GM11168 (cell line): ENCODE results near the gene UST.
"Not testable (repeated sequence)": the region's sequence is repeated elsewhere in the genome, so short reads cannot be mapped to it uniquely, and the experiment has no call there.

Experiments used
- in situ Hi-C: fragments of 300-500 bp; cut with MboI; formaldehyde crosslinking; loops from one replicate; pipeline ENCODE4 v1.12.0; 2022; ENCODE audit warnings: low sequenced_read_pairs; ENCODE audit not compliant: unreplicated experiment

The UST gene

DNA sequence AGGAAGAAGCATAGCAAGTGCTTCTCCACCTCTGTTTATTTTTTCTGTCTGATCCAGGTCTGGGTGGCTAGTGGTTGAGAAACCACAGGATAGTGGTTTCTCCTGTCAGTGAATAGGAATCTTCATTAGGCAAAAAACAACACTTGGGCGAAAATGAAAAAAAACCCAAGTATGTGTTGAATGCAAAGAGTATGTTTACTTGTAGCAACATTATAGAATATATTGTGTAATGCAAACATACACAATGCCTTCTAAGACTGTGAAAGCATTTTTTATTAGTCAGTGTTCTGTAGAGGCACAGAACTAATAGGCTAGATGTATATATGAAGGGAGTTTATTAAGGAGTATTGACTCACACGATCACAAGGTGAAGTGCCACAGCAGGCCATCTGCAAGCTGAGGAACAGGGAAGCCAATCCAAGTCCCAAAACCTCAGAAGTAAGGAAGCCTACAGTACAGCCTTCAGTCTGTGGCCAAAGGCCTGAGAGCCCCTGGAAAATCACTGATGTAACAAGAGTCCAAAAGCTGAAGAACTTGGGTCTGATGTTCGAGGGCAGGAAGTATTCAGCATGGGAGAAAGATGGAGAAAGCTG lies 111.1 kb downstream of the UST start:
- in situ Hi-C loops: no loop called here

DNA sequence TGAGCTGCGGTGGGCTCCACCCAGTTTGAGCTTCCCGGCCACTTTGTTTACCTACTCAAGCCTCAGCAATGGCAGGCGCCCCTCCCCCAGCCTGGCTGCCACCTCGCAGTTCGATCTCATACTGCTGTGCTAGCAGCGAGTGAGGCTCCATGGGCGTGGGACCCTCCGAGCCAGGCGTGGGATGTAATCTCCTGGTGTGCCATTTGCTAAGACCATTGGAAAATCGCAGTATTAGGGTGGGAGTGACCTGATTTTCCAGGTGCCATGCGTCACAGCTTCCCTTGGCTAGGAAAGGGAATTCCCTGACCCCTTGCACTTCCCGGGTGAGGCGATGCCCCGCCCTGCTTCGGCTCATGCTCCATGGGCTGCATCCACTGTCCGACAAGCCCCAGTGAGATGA lies 117.3 kb downstream of the UST start:
- in situ Hi-C loops: not testable (repeated sequence)

DNA sequence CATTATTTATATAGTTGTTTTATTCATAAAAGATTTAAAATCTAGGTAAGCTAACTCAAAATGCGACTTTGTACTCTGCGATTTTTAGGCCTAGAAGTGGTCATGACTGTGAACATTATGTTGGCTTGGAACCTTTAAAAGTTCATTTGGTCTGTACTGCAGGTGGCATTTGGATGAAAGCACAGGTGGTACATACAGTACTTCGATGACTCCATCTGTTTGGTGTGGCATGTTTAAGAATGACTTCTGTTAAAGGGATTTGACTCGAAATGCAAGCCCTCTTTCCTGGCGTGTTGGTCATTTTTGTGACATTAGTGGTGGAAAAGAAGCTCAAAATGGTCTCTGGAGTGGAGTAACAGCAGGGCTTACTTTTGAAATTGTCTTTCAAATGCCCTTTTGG lies 118.1 kb downstream of the UST start:
- in situ Hi-C loops: no loop called here

DNA sequence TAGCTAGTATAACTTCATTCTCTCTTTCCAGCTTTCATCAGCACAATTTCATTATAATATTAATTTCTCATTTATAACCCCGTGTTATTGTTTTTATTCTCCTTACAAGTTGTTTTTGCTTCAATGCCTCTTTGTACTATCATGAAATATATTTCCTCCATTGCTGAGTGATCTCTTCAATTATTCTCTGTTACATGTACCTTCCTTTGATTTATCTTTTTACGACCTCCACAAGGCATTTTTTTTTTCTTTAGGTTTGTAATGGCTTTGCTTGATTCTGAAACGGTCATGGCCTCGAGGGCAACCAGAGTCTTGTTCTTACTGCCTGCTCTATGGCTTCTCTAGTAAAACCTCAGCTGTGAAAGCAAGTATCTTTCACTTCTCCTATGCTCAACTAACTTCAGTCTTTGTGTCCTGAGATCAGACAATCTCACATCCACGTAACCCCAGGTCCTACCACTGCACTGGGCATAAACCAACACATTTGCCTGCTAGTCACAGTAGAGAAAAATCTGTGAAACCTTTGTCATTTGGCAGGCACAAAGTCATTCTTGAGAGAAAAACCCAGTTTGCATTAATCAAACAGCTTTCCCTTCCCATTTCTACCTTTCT lies 119.9 kb downstream of the UST start:
- in situ Hi-C loops: no loop called here

DNA sequence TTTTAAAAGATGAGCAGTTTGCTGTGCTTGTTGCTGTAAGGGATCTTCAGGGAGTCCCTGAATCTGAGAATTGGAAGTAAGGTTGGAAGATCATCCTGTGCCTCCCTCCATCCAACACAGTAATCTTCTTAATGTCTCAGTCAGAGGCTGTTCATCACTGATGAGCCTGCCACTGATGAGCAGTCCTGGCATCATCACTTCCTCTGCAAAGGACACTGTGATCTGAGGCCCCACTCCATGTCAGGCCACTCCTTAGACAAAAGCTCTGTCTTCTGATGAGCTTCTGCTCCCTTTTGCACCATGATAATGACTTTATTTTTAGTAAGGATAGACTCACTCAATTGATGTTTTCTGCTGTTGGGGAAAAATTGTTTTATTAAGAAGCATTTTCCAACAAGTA lies 121.0 kb downstream of the UST start:
- in situ Hi-C loops: no loop called here

DNA sequence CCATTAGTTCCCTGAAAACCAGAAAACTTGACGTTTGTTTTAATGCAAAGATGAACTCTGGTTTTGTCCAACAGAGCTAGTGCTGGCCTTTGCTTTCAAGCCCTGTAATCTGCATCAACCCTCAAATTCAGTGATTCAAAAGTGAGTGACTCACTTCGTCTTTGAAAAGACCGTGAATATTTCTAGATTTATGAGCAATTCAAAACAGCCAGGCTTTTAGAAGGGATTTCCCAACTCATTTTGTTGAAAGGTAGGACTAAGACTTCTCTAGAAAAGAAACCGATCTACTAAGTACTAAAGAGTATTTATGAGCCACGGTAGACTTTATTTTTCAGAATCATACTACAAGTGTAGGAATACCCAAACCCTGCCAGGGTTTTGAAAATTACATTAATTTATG lies 121.5 kb downstream of the UST start:
- in situ Hi-C loops: no loop called here

DNA sequence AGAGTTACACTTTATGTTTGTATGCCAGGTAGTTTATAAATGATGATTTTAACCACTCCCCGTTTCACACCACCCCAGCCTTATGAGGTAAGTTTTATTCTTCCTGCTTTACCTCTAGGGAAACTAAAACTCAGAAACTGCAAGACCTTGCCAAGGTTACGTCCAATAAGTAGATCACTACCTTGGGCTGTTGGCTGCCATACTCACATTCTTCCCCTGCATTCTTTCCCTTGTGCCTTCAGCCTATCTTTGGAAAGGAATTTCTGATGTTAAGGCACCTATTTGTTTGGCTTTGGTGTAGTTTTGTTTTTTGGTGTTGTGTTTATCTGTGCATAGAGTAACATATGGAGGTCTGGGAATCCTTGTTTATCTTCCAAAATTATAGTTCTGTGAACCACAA lies 122.1 kb downstream of the UST start:
- in situ Hi-C loops: no loop called here

DNA sequence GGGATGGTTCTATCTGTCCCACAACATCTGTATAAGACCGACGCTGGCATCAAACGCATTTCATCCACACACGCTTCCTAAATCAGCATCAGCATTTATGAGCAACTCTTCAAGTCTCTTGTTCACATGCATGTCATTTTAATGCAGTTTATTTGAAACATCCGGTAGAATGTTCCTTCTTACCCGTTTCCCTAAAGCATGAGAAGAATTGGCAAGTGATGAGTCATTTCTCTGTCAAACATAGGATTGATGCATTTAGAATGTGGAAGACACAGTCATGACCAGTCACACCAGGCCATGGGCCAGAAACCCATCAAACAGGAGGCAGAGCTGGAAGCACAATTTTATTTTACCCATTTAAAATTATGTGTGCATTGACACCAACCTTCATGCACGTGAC lies 122.8 kb downstream of the UST start:
- in situ Hi-C loops: no loop called here

DNA sequence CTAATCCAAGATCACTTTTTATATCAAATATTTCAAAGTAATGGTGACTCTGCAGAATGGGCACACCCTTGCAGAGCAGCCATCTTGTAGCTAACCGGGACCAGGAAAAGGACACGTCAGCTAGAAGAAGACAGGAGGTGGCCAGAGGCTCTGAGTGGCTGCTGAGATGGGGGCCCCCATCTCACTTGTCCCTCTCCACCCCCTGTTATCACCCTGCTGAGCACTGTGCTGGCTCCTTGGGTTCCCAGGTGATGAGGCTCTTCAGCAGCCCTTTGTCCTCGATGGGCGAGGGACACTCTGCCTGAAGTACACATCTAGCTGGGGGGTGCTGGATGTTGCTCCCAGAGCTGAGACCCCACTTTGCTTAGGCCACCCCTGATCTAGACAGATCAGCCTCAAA lies 126.3 kb downstream of the UST start:
- in situ Hi-C loops: no loop called here

DNA sequence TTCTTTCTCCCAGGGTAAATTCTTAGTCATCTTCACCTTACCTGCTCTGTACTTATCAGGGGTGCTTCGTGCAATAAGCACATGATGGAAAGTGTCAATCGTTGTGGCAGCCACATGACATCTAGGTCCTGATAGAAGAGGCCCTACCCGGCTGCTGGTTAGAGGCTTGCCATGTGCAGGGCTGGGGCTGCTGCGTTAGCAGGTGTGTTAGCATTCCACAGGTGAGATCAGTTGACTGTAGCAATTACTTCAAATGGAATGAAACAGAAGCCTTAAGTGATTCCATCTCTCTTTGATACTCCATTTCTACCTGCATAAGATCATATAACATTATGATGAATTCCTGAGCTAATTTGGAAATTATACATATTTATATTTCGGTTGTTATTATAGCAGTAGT lies 127.0 kb downstream of the UST start:
- in situ Hi-C loops: no loop called here

DNA sequence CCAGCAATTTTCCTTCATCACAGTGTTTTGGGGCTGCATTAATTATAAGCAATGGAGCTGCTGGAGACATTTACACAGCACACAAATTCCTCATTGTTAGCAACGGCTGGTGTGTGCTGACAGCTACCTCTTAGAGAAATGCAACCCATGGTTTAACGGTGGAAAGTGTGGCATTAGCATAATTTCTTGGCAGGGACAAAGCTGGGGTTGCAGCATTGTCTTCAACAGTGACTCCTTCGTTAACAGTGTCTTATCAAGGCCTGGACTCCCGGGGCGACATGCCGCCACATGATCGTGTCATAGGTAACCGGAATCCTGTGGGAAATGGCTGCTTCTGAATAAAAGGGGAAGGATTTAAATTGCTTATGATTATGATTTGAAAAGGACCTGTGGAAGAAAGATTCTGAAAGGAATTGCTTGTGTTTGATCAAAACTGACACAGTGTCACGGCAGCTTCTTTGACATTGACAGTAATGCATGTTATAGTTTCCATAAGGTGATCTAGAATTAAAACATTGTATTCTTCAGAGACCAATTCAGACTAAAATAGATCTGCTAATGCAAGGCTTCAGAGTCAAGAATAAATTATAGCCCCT lies 128.0 kb downstream of the UST start:
- in situ Hi-C loops: no loop called here

DNA sequence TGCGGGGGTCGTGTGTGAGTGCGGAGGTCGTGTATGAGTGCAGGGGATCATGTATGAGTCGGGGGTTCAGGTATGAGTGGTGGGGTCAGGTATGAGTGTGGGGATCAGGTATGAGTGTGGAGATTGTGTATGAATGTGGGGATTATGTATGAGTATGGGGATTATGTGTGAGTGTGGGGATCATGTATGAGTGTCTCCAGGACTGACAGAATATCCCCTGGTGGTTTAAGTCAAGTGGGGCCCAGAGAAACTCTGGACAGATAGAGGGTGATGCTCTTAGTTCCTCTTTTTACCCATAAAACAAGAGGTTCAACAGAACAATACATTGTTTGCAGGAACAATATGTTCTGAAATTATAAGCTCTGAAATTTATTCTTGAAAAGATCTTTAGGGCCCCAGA lies 131.9 kb downstream of the UST start:
- in situ Hi-C loops: no loop called here

DNA sequence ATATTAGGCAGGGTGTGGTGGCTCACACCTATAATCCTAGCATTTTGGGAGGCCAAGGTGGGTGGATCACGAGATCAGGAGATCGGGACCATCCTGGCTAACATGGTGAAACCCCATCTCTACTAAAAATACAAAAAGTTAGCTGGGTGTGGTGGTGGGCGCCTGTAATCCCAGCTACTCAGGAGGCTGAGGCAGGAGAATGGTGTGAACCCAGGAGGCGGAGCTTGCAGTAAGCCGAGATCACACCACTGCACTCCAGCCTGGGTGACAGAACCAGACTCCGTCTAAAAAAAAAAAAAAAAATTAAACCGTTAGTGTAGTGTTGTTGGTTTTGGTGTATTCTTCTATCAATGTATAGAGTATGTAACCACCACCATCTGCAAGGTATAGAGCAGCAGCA lies 133.9 kb downstream of the UST start:
- in situ Hi-C loops: not testable (repeated sequence)

DNA sequence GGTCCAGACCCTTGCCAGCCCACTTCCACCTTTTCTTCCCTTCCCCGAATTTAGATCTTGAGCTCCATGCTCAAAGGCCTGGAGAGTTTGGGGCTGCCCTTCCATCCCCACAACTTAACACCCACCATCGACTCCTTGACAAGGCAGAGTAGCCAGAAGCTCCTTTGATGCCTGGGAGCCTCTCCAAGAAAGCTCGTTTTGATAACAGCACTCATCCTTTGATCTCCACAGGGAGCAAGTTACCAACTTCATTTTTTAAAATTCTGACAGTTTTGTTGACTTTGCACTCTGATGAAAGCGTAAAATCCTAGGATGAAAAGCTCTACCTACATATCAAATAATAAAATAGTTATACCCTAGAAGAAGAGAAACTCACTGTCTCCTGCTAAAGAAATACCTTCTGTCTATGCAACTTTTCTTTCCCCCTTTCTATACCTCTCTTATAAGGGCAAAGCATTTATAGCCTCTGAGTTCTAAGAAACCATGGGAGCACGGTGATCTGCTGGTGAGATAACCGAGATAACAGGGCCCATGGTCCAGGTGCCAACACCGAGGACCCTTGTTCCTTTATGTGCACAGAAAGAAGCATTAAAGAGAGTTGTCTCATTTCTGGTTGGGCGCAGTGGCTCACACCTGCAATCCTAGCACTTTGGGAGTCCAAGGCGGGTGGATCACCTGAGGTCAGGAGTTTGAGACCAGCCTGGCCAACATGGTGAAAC lies 134.9 kb downstream of the UST start:
- in situ Hi-C loops: no loop called here

DNA sequence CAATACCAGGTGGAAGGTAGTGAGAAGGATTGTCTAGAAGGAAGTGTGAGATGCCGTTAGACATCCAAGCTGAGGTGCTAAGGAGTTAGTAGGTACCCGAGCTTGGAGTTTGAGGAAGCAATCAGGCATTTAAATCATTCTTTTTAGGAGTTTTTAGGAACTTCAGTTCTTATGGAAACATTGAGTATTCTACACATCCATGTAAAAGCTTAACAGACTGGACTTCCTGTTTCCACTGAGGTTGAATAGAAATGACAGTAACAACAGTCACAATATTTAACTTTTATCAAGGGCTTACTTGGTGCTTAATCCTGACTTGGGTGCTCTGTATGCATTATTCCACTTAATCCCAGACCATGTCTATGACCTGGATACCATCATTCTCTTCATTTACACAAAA lies 136.4 kb downstream of the UST start:
- in situ Hi-C loops: no loop called here

DNA sequence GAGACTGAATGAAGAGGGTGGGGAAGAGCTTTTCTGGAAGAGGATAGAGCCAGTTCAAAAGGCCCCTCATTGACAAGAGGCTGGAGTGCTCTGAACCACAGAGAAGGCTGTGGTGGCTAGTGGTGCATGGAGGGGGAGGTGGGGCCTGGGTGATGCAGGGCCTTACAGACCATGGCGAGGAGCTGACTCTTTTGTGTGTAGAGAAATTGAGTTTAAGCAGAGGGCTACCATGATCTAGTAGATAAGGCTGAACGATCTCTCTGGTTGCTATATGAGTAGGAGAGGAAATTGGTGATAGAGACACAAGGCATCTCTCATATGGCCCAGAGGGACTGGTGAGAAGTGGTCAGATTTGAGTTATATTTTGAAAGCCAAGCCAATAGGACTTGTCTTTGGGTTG lies 137.6 kb downstream of the UST start:
- in situ Hi-C loops: no loop called here

DNA sequence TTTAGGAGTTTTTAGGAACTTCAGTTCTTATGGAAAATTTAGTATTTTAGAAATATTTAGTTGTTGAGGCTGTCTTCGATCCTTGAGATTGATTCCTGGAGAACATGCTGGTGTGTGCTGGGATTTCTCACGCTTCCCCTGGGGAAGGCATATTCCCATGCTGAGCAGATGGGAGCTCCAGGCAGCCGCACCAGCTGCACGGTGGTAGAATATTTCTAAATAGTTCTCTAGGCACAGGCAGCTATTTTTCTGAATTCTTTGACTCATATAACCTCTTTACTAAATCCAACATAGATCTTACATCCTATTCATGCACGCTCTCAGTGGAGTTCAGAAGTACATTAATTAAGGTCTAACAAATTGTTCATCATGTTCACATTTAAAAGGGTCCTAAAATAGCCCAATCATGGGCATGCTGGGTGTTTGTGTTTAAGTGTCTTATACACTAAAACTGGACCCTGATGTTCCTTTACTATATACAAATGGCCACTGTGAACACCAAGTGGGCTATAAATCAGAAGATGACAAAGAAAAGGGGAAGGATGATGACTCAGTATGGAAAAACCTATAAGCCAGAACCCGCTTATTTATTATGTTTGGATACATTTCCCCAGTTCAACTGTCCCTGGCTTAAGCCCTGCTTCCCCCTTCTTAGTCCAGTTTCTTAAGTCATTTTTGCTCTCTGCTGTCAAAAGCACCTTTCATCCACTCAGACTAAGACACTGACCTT lies 138.5 kb downstream of the UST start:
- in situ Hi-C loops: no loop called here

DNA sequence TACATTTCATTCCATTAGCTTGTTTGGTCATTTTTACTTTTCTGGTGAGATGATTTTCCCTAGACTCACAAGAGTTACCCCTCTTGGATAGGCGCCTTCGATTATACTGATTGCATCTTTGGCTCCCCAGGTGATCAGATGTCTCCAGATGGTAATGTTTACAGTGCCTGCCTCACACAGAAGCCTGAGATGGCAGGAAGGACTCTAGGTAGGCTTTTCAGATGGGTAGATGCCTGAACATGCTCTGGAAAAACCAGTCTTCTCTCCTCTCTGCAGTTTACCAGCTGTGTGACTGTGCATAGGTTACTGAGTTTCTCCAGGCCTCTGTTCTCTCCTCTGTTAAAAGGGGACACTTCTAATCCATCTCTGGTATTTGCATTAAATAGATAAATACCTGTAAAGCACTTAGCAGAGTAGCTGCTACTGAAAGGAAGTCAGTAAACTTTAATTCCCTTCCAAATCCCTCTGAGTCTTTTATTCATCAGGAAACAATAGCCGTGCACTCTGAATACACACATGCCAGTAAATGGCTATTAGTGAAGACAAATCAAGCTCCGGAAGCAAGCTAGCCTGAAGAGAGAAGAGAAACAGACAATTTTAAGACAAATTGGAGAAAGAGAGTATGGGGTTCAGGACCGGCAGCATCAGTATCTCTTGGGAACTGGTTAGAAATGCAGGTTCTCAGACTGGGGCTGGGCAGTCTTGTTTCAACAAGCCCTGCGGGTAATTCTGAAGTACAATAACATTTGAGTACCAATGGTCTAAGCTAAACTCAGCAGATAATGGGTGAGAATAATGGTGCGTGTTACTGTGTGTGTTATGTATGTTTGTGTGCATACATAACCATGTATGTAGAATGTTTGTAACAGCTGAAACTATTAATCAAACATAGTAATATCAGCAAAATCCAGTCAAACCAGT lies 139.4 kb downstream of the UST start:
- in situ Hi-C loops: no loop called here

DNA sequence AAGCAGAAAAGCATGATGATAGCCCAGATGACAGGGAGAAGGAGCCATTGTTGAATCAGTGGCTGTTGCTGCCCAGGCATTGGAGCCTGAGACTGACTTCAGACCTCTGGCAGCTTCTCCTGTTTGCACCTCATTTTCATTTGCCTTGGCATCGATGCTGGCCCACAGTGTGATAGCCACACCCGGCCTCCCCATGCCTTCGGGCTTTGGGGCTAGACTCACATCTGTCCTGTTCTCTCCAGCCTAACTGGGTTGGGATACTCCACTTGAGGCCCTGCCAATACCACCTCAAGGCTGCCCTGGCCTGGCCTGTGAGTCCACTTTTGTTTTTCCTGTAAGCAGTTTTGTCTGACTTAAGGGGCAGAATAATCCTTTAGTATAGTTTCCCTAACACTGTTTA lies 140.4 kb downstream of the UST start:
- in situ Hi-C loops: no loop called here

DNA sequence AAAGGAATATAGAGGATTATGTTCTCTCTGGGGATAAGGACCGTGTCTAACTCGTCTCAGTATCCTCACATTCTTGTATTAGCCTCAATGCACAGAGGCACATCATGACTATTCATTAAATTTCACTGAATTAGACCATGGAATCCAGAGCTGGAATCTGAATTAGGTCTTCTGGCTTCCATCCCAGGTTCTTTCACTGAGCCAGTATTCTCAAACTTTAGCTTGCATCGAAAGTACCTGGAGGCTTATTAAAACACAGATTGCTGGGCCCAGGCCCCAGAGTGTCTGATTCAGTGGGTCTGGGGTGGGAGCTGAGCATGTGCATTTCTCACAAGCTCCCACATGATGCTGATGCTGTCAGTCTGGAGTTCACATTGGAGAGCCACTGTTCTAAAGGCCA lies 142.0 kb downstream of the UST start:
- in situ Hi-C loops: no loop called here
